ENCODE results near the gene SSBP3.

GRCh38 chr1:54350360-54350759 lies 55.8 kb downstream of the SSBP3 start:
- no peak for TF ChIP-seq POLR2AphosphoS5 (IDR thresholded peaks at IDR 0.05)
- no peak for TF ChIP-seq CTCF (IDR thresholded peaks at IDR 0.05)
- no peak for TF ChIP-seq POLR2A (IDR thresholded peaks at IDR 0.05; ENCODE audit: low read depth)
- TF ChIP-seq EP300 (IDR thresholded peaks at IDR 0.05), result no peak
